HTR-8/SVneo (cell line): ENCODE results near the gene CYP1A2.

Experiments
- DNase-seq: peaks from one replicate; pipeline ENCODE4 v3.0.0; 2011; ENCODE audit warnings: low spot score, mixed read lengths; ENCODE audit not compliant: insufficient read length
- FAIRE-seq: peaks from 2 replicates; lab custom pipeline; 2011; peaks lifted over from hg19 to GRCh38; lab: Jason Lieb, UNC

Gene CYP1A2

DNA sequence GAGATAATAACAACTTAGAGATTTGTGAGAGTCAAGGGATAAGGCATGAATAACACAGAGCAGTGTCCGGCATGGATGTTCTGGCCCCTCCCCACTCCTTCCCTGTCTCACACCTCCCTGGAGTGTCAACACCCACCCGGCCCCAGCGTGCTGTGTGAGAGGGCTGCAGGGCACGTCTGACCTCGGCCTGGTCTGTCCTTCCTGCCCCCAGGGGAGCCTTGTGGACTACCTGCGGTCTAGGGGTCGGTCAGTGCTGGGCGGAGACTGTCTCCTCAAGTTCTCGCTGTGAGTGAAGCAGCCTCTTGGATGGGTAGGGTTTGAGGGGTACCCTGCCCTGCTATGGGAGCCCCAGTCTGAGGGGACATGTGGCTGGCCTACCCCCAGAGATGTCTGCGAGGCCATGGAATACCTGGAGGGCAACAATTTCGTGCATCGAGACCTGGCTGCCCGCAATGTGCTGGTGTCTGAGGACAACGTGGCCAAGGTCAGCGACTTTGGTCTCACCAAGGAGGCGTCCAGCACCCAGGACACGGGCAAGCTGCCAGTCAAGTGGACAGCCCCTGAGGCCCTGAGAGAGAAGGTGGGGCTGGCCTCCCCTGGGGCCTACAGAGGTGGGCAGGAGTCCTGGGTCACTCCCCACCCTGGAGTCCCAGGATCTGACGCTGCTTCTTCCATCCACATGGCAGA lies 52.8 kb downstream of the CYP1A2 start:
- FAIRE-seq (no peak), DNase-seq (no peak)

DNA sequence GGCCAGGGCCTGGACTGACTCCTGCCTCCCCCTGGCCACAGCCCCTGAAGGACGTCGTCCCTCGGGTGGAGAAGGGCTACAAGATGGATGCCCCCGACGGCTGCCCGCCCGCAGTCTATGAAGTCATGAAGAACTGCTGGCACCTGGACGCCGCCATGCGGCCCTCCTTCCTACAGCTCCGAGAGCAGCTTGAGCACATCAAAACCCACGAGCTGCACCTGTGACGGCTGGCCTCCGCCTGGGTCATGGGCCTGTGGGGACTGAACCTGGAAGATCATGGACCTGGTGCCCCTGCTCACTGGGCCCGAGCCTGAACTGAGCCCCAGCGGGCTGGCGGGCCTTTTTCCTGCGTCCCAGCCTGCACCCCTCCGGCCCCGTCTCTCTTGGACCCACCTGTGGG lies 53.6 kb downstream of the CYP1A2 start:
- DNase-seq (no peak), FAIRE-seq (no peak)

GRCh38 chr15:74802862-74803447 lies 54.3 kb downstream of the CYP1A2 start:
- no peak for FAIRE-seq

GRCh38 chr15:74804935-74805334 lies 56.3 kb downstream of the CYP1A2 start:
- FAIRE-seq (no peak), DNase-seq (no peak)

More at GRCh38 chr15:74802862-74803447, 54.3 kb downstream of the CYP1A2 start:
- DNase-seq: no peak
